ENCODE measurements around the gene PFDN4.
"Not testable (repeated sequence)": the region's sequence is repeated elsewhere in the genome, so short reads cannot be mapped to it uniquely, and the experiment has no call there.

The PFDN4 gene

GRCh38 chr20:54231036-54231435, 23.1 kb downstream of the PFDN4 start:
- no peak overlapping the region for H3K4me3 ChIP-seq (replicated peaks; ENCODE audit: low read depth, low read length)
- DNase-seq (ENCODE audit: extremely low read depth, low read depth) = no peak
- TF ChIP-seq CTCF (IDR thresholded peaks at IDR 0.05; ENCODE audit: low read depth, low read length, missing control alignments) = no peak

- H3K4me3 ChIP-seq (replicated peaks; ENCODE audit: low read depth, low read length) = no peak overlapping the region
- no peak for TF ChIP-seq CTCF (IDR thresholded peaks at IDR 0.05; ENCODE audit: low read depth, low read length, missing control alignments)
- no peak for DNase-seq (ENCODE audit: extremely low read depth, low read depth)
Observed at GRCh38 chr20:54234991-54235390, 27.1 kb downstream of the PFDN4 start.

GRCh38 chr20:54237116-54237943, 29.4 kb downstream of the PFDN4 start:
- no peak for TF ChIP-seq CTCF (IDR thresholded peaks at IDR 0.05; ENCODE audit: low read depth, low read length, missing control alignments)
- H3K4me3 ChIP-seq (replicated peaks; ENCODE audit: low read depth, low read length) = no peak overlapping the region
- no peak for DNase-seq (ENCODE audit: extremely low read depth, low read depth)

GRCh38 chr20:54244113-54244512, 36.2 kb downstream of the PFDN4 start:
- no peak for DNase-seq (ENCODE audit: extremely low read depth, low read depth)
- no peak for TF ChIP-seq CTCF (IDR thresholded peaks at IDR 0.05; ENCODE audit: low read depth, low read length, missing control alignments)
- no peak overlapping the region for H3K4me3 ChIP-seq (replicated peaks; ENCODE audit: low read depth, low read length)

GRCh38 chr20:54248705-54249104, 40.8 kb downstream of the PFDN4 start:
- not testable (repeated sequence) for H3K4me3 ChIP-seq (replicated peaks; ENCODE audit: low read depth, low read length); DNase-seq (ENCODE audit: extremely low read depth, low read depth)

- DNase-seq (ENCODE audit: extremely low read depth, low read depth) = no peak
Observed at GRCh38 chr20:54250691-54251090, 42.8 kb downstream of the PFDN4 start.

GRCh38 chr20:54251096-54251495, 43.2 kb downstream of the PFDN4 start:
- DNase-seq (ENCODE audit: extremely low read depth, low read depth) = no peak
- no peak overlapping the region for H3K4me3 ChIP-seq (replicated peaks; ENCODE audit: low read depth, low read length)
- no peak for TF ChIP-seq CTCF (IDR thresholded peaks at IDR 0.05; ENCODE audit: low read depth, low read length, missing control alignments)

More at GRCh38 chr20:54250691-54251090, 42.8 kb downstream of the PFDN4 start:
- TF ChIP-seq CTCF (IDR thresholded peaks at IDR 0.05; ENCODE audit: low read depth, low read length, missing control alignments) = no peak
- H3K4me3 ChIP-seq (replicated peaks; ENCODE audit: low read depth, low read length) = no peak overlapping the region

All from HFF-Myc (cell line).